GM06990 (cell line): ENCODE measurements around the gene KLHL36.

ENCODE experiments used
- DNase-seq: peaks from one replicate; pipeline ENCODE4 v3.0.0-alpha.2; 2011; ENCODE audit not compliant: insufficient read length; ENCODE audit errors: extremely low read depth
- H3K27me3 ChIP-seq: replicated peaks from 2 replicates; pipeline ENCODE4 v1.6.0; 2011; ENCODE audit warnings: low read length; ENCODE audit not compliant: control insufficient read depth, insufficient read depth
- H3K36me3 ChIP-seq: 2 replicates; pipeline ENCODE4 v1.5.1; 2011; ENCODE audit warnings: low read length; ENCODE audit not compliant: control insufficient read depth, insufficient read depth
- H3K4me3 ChIP-seq: replicated peaks from 2 replicates; pipeline ENCODE4 v1.5.1; 2011; ENCODE audit warnings: low read depth, mild to moderate bottlenecking, control low read depth, low read length
- TF ChIP-seq, protein P1 (sequence below): IDR thresholded peaks from 2 replicates; pipeline ENCODE4 v1.5.1; 2011; ENCODE audit warnings: low read length, control low read depth, mild to moderate bottlenecking, inconsistent platforms; ENCODE audit not compliant: insufficient read depth, poor library complexity, severe bottlenecking

The KLHL36 gene

DNA sequence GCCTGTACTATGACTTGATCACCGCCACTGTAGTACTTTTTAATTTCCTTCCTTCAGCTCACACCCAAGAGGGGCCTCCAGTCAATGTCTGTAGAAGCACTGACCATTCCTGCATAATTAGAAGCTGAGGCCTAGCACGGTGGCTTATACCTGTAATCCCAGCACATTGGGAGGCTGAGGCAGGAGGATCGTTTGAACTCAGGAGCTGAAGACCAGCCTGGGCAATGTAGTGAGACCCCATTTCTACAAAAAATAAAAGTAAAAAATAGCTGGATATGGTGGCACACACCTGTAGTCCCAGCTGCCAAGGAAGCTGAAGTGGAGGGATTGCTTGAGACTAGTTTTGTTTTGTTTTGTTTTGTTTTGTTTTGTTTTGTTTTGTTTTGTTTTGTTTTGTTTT is 5.9 kb downstream of the KLHL36 start:
- no peak for DNase-seq
- no peaks in the 10 kb centered on the region for H3K27me3 ChIP-seq
- TF ChIP-seq, protein P1, sequence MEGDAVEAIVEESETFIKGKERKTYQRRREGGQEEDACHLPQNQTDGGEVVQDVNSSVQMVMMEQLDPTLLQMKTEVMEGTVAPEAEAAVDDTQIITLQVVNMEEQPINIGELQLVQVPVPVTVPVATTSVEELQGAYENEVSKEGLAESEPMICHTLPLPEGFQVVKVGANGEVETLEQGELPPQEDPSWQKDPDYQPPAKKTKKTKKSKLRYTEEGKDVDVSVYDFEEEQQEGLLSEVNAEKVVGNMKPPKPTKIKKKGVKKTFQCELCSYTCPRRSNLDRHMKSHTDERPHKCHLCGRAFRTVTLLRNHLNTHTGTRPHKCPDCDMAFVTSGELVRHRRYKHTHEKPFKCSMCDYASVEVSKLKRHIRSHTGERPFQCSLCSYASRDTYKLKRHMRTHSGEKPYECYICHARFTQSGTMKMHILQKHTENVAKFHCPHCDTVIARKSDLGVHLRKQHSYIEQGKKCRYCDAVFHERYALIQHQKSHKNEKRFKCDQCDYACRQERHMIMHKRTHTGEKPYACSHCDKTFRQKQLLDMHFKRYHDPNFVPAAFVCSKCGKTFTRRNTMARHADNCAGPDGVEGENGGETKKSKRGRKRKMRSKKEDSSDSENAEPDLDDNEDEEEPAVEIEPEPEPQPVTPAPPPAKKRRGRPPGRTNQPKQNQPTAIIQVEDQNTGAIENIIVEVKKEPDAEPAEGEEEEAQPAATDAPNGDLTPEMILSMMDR, result no peak
- peaks cover 29% of the 10 kb centered on the region for H3K36me3 ChIP-seq
- no peak overlapping the region for H3K4me3 ChIP-seq

DNA sequence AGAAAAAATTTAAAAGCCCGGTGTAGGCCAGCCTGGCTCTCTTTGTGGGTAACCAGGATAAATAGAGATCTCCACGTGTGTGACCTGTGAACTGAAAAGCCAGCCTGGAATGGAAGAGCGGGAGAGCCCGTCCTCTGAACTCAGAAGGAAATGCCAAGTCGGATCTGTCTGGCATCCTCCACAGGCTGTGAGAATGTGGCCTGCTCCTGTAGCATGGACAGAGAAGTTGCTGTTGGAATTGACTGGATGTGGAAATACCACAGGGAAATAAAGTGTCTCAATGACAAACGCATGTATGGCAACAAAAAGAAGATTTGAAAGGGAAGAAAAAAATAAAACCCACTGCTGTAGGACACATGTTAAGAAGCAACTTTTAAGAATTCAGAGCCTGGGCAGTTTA is 6.7 kb downstream of the KLHL36 start:
- peaks cover 32% of the 10 kb centered on the region for H3K36me3 ChIP-seq
- H3K27me3 ChIP-seq, result no peaks in the 10 kb centered on the region
- H3K4me3 ChIP-seq, result no peak overlapping the region
- TF ChIP-seq, protein P1, result no peak
- no peak for DNase-seq

DNA sequence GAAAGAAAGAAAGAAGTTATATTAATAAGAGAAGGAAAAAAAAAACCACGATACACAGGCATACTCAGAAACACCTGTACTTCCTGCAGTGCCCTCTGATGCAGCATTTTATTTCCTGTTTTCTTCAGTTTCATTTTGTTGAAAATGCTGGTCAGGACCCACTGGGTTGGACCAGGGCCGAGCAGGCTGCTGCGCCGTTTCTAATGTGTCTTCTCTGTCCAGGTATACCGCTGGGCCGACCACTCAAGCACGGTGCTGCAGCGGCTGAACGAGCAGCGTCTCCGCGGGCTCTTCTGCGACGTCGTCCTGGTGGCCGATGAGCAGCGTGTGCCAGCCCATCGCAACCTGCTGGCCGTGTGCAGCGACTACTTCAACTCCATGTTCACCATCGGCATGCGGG is 8.3 kb downstream of the KLHL36 start:
- no peak for DNase-seq

DNA sequence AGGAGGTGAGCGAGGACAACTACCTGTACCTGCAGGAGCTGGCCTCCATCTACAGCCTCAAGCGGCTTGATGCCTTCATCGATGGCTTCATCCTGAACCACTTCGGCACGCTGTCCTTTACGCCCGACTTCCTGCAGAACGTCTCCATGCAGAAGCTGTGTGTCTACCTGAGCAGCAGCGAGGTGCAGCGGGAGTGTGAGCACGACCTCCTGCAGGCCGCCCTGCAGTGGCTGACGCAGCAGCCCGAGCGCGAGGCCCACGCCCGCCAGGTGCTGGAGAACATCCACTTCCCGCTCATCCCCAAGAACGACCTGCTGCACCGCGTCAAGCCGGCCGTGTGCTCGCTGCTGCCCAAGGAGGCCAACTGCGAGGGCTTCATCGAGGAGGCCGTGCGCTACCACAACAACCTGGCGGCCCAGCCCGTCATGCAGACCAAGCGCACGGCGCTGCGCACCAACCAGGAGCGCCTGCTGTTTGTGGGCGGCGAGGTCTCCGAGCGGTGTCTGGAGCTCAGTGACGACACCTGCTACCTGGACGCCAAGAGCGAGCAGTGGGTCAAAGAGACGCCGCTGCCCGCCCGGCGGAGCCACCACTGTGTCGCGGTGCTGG is 9.0 kb downstream of the KLHL36 start:
- Histone ChIP-seq H3K4me3 (no peak overlapping the region), H3K27me3 (no peaks in the 10 kb centered on the region), H3K36me3 (peaks cover 44% of the 10 kb centered on the region)
- TF ChIP-seq, protein P1, result no peak
- no peak for DNase-seq

More for the DNA sequence above, 8.3 kb downstream of the KLHL36 start:
- TF ChIP-seq, protein P1, result no peak
- no peaks in the 10 kb centered on the region for H3K27me3 ChIP-seq
- no peak overlapping the region for H3K4me3 ChIP-seq
- H3K36me3 ChIP-seq, result peaks cover 41% of the 10 kb centered on the region

DNA sequence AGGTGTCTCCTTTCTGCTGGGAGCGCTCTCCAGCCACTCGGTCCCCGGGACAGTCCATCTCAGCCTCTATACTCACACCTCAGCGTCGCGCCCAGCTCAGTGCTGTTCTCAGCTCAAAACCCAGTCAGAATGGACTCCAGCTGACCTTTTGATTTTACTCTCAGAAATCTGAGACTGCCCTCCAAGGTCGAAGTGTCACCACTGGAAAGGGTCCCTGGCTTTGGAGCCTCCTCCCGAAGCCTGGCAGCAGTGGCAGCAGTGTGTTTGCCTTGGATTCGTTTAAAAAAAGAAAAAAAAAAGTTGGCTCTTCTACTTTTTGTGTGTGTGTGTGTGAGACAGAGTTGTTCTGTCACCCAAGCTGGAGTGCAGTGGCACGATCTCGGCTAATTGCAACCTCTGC is 10.4 kb downstream of the KLHL36 start:
- no peak for DNase-seq
- H3K4me3 ChIP-seq, result no peak overlapping the region
- TF ChIP-seq, protein P1, result no peak
- H3K36me3 ChIP-seq, result peaks cover 46% of the 10 kb centered on the region
- H3K27me3 ChIP-seq, result no peaks in the 10 kb centered on the region
